Measurements from ENCODE around the gene GFOD1.

GFOD1 gene

DNA sequence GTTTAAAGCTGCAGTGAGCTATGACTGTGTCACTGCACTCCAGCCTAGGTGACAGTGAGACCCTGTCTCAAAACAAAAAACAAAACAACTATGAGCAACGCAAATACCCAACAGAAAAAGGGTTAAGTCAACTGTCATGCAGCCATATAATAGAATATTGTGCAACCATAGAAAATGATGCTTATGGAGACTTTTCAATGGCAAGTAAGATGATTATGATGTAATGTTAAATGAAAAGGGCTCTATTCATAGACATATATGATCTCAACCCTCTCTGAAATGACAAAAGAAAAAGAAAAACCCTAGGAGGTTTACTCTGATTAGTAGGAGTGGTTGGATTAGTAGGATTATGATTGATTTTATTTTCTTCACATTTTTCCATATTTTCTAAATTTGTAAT is 117.8 kb downstream of the GFOD1 start:
- no peak overlapping the region for H3K14ac ChIP-seq (ENCODE audit: low read length)
- H4K91ac ChIP-seq (ENCODE audit: low read depth, low read length, poor library complexity), result no peak overlapping the region
- no peak overlapping the region for H4K8ac ChIP-seq (ENCODE audit: low read depth, low read length)
- no peak overlapping the region for H3K4me3 ChIP-seq (ENCODE audit: low read length in 2 of 2)
- H2BK5ac ChIP-seq (ENCODE audit: low read length), result no peak overlapping the region
- no peak overlapping the region for H3K4me2 ChIP-seq (ENCODE audit: insufficient read depth, low read length, poor library complexity, severe bottlenecking)
- no peak overlapping the region for H2AFZ ChIP-seq (ENCODE audit: low read length)
- H3K4ac ChIP-seq (ENCODE audit: low read length), result no peak overlapping the region
- DNase-seq (ENCODE audit: low spot score), result no peak
- no peak overlapping the region for H2BK15ac ChIP-seq (ENCODE audit: low read length)
- no peak overlapping the region for H2BK120ac ChIP-seq (ENCODE audit: low read depth, low read length)
- no peak overlapping the region for H3K9ac ChIP-seq (ENCODE audit: low read depth, low read length, poor library complexity)
- H3K36me3 ChIP-seq (replicated peaks in 1 of 2; ENCODE audit: control insufficient read depth in 2 of 2, insufficient read depth in 2 of 2, low read length in 2 of 2), result no peaks in the 10 kb centered on the region
- H3K23ac ChIP-seq (ENCODE audit: low read depth, low read length, poor library complexity), result no peak overlapping the region
- peaks cover 0 to 2% of the 10 kb centered on the region in 2 donors for H3K9me3 ChIP-seq (replicated peaks in 1 of 2; ENCODE audit: control insufficient read depth in 2 of 2, insufficient read depth in 1 of 2, low read depth in 1 of 2, low read length in 2 of 2)
- no CpG with 5 or more reads among the region's 1 CpG for WGBS, 2 donors (ENCODE audit: extremely low coverage in 2 of 2, insufficient read length in 2 of 2, insufficient replicate concordance in 1 of 2)
- H2BK12ac ChIP-seq (ENCODE audit: low read length), result no peak overlapping the region
- peaks cover 2% of the 10 kb centered on the region for H3K79me1 ChIP-seq (ENCODE audit: low read depth, low read length)
- H3K4me1 ChIP-seq (ENCODE audit: control insufficient read depth in 2 of 2, insufficient read depth in 1 of 2, low read depth in 1 of 2, low read length in 2 of 2), result peaks cover 8 to 16% of the 10 kb centered on the region in 2 donors
- H3K27ac ChIP-seq (replicated peaks; ENCODE audit: low read length), result no peak overlapping the region
- no peaks in the 10 kb centered on the region for H3K27me3 ChIP-seq (ENCODE audit: control insufficient read depth in 3 of 3, insufficient read depth in 3 of 3, low read depth in 1 of 3, low read length in 3 of 3)
- H3K18ac ChIP-seq (ENCODE audit: low read length), result no peak overlapping the region
- no peak overlapping the region for H2AK5ac ChIP-seq (ENCODE audit: low read depth, low read length)

DNA sequence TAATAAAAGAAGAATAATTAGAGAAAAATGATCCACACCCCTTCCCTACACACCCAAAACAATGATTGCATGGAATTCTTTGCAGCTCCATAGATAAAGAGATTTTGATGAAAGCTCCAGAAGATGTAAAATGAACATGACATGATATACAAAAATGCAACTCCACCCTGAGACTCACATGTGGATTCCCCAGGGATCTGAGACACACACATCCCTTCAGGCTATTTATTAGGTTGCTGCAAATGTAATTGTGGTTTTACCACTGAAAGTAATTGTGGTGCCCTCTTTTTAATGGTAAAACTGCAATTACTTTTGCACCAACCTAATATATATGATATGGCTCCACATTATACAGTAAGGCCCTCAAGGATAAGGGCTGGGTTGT is 118.7 kb downstream of the GFOD1 start:
- no peak overlapping the region for H2BK15ac ChIP-seq (ENCODE audit: low read length)
- H2AFZ ChIP-seq (ENCODE audit: low read length), result no peak overlapping the region
- H3K27ac ChIP-seq (replicated peaks; ENCODE audit: low read length), result no peak overlapping the region
- H3K4me1 ChIP-seq (ENCODE audit: control insufficient read depth in 2 of 2, insufficient read depth in 1 of 2, low read depth in 1 of 2, low read length in 2 of 2), result peaks cover 8 to 17% of the 10 kb centered on the region in 2 donors
- no peak overlapping the region for H2BK12ac ChIP-seq (ENCODE audit: low read length)
- H3K79me1 ChIP-seq (ENCODE audit: low read depth, low read length), result peaks cover 2% of the 10 kb centered on the region
- H3K4ac ChIP-seq (ENCODE audit: low read length), result no peak overlapping the region
- no peak overlapping the region for H3K23ac ChIP-seq (ENCODE audit: low read depth, low read length, poor library complexity)
- H3K4me3 ChIP-seq (ENCODE audit: low read length in 2 of 2), result no peak overlapping the region
- H3K9ac ChIP-seq (ENCODE audit: low read depth, low read length, poor library complexity), result no peak overlapping the region
- H3K18ac ChIP-seq (ENCODE audit: low read length), result no peak overlapping the region
- H3K27me3 ChIP-seq (ENCODE audit: control insufficient read depth in 3 of 3, insufficient read depth in 3 of 3, low read depth in 1 of 3, low read length in 3 of 3), result no peaks in the 10 kb centered on the region
- peaks cover 0 to 2% of the 10 kb centered on the region in 2 donors for H3K9me3 ChIP-seq (replicated peaks in 1 of 2; ENCODE audit: control insufficient read depth in 2 of 2, insufficient read depth in 1 of 2, low read depth in 1 of 2, low read length in 2 of 2)
- no peak overlapping the region for H2AK5ac ChIP-seq (ENCODE audit: low read depth, low read length)
- no peak for DNase-seq (ENCODE audit: low spot score)
- no peak overlapping the region for H2BK120ac ChIP-seq (ENCODE audit: low read depth, low read length)
- no peak overlapping the region for H4K8ac ChIP-seq (ENCODE audit: low read depth, low read length)
- H3K14ac ChIP-seq (ENCODE audit: low read length), result no peak overlapping the region
- no peak overlapping the region for H2BK5ac ChIP-seq (ENCODE audit: low read length)
- H4K91ac ChIP-seq (ENCODE audit: low read depth, low read length, poor library complexity), result no peak overlapping the region
- no peak overlapping the region for H3K4me2 ChIP-seq (ENCODE audit: insufficient read depth, low read length, poor library complexity, severe bottlenecking)
- H3K36me3 ChIP-seq (replicated peaks in 1 of 2; ENCODE audit: control insufficient read depth in 2 of 2, insufficient read depth in 2 of 2, low read length in 2 of 2), result no peaks in the 10 kb centered on the region

DNA sequence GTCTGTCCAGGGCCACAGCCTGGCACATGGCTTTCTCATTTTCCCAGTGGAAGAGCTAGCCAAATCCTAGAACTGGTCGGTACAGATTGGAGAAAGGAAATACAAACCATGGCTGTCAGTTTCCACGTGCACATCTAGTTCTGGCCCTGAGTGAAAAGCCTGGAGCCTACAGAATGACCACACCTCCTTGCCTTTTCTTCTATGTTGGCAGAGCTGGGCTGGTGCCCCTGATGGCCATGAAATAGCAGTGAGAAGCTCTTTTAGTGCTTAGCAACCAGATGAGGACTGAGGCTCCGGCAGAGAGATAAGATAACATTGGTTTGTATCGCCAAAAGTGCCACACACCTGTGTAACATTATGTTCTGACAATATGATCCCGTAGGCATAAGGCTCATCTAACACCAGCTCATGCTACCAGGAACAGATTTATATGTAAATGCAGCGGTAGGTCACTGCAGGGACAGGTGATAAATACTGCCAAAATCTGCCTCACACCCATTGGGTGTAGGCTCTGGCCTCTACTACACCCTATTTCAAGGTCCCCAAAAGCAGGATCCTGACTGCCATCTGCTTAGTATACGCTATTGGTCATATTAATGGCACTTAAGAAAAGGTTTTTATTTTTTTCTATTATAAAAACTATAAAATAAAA is 119.2 kb downstream of the GFOD1 start:
- Histone ChIP-seq H3K4me1 (ENCODE audit: control insufficient read depth in 2 of 2, insufficient read depth in 1 of 2, low read depth in 1 of 2, low read length in 2 of 2) (peaks cover 8 to 17% of the 10 kb centered on the region in 2 donors), H4K91ac (ENCODE audit: low read depth, low read length, poor library complexity) (no peak overlapping the region), H3K9ac (ENCODE audit: low read depth, low read length, poor library complexity) (no peak overlapping the region), H3K4me2 (ENCODE audit: insufficient read depth, low read length, poor library complexity, severe bottlenecking) (no peak overlapping the region), H3K18ac (ENCODE audit: low read length) (no peak overlapping the region), H3K27me3 (ENCODE audit: control insufficient read depth in 3 of 3, insufficient read depth in 3 of 3, low read depth in 1 of 3, low read length in 3 of 3) (no peaks in the 10 kb centered on the region), H2BK5ac (ENCODE audit: low read length) (no peak overlapping the region), H2AK5ac (ENCODE audit: low read depth, low read length) (no peak overlapping the region), H2AFZ (ENCODE audit: low read length) (no peak overlapping the region), H3K4ac (ENCODE audit: low read length) (no peak overlapping the region), H3K23ac (ENCODE audit: low read depth, low read length, poor library complexity) (no peak overlapping the region), H3K79me1 (ENCODE audit: low read depth, low read length) (peaks cover 2% of the 10 kb centered on the region), H3K14ac (ENCODE audit: low read length) (no peak overlapping the region), H3K27ac (replicated peaks; ENCODE audit: low read length) (no peak overlapping the region), H3K36me3 (replicated peaks in 1 of 2; ENCODE audit: control insufficient read depth in 2 of 2, insufficient read depth in 2 of 2, low read length in 2 of 2) (no peaks in the 10 kb centered on the region), H2BK12ac (ENCODE audit: low read length) (no peak overlapping the region), H4K8ac (ENCODE audit: low read depth, low read length) (no peak overlapping the region), H3K4me3 (ENCODE audit: low read length in 2 of 2) (no peak overlapping the region), H3K9me3 (replicated peaks in 1 of 2; ENCODE audit: control insufficient read depth in 2 of 2, insufficient read depth in 1 of 2, low read depth in 1 of 2, low read length in 2 of 2) (peaks cover 0 to 2% of the 10 kb centered on the region in 2 donors), H2BK120ac (ENCODE audit: low read depth, low read length) (no peak overlapping the region), H2BK15ac (ENCODE audit: low read length) (no peak overlapping the region)
- WGBS, 2 donors (ENCODE audit: extremely low coverage in 2 of 2, insufficient read length in 2 of 2, insufficient replicate concordance in 1 of 2), result no CpG with 5 or more reads among the region's 7 CpGs
- DNase-seq (ENCODE audit: low spot score), result no peak

DNA sequence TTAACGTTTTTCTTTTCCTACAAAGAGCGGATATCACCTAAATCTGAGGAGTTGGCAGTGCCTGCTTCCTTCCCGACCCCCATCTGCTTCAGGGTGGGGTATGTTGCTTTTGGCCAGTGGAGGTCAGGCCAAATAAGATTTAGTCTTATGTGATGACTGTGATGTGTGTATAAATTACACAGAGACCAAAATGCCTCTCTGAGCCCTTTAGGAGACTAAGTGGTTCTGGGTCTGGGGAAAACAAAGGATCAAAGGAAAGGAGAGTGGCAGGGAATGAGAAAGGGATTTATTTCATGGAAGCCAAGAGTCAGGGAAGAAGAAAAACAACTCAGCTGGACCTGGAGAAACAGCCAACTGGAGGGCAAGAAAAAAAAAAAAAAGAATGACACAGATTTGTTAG is 120.0 kb downstream of the GFOD1 start:
- Histone ChIP-seq H4K8ac (ENCODE audit: low read depth, low read length) (no peak overlapping the region), H3K27me3 (ENCODE audit: control insufficient read depth in 3 of 3, insufficient read depth in 3 of 3, low read depth in 1 of 3, low read length in 3 of 3) (no peaks in the 10 kb centered on the region), H2BK120ac (ENCODE audit: low read depth, low read length) (no peak overlapping the region), H3K4me3 (ENCODE audit: low read length in 2 of 2) (no peak overlapping the region), H3K4ac (ENCODE audit: low read length) (no peak overlapping the region), H3K4me1 (ENCODE audit: control insufficient read depth in 2 of 2, insufficient read depth in 1 of 2, low read depth in 1 of 2, low read length in 2 of 2) (peaks cover 8 to 22% of the 10 kb centered on the region in 2 donors), H2BK15ac (ENCODE audit: low read length) (no peak overlapping the region), H2AFZ (ENCODE audit: low read length) (peak overlapping the region; percentile 51), H3K23ac (ENCODE audit: low read depth, low read length, poor library complexity) (no peak overlapping the region), H3K9me3 (replicated peaks in 1 of 2; ENCODE audit: control insufficient read depth in 2 of 2, insufficient read depth in 1 of 2, low read depth in 1 of 2, low read length in 2 of 2) (peaks cover 0 to 2% of the 10 kb centered on the region in 2 donors), H3K27ac (replicated peaks; ENCODE audit: low read length) (no peak overlapping the region), H3K4me2 (ENCODE audit: insufficient read depth, low read length, poor library complexity, severe bottlenecking) (no peak overlapping the region), H3K79me1 (ENCODE audit: low read depth, low read length) (peaks cover 2% of the 10 kb centered on the region), H4K91ac (ENCODE audit: low read depth, low read length, poor library complexity) (no peak overlapping the region), H2BK5ac (ENCODE audit: low read length) (no peak overlapping the region), H3K14ac (ENCODE audit: low read length) (no peak overlapping the region), H3K9ac (ENCODE audit: low read depth, low read length, poor library complexity) (no peak overlapping the region), H3K18ac (ENCODE audit: low read length) (no peak overlapping the region), H2BK12ac (ENCODE audit: low read length) (no peak overlapping the region), H2AK5ac (ENCODE audit: low read depth, low read length) (no peak overlapping the region), H3K36me3 (replicated peaks in 1 of 2; ENCODE audit: control insufficient read depth in 2 of 2, insufficient read depth in 2 of 2, low read length in 2 of 2) (no peaks in the 10 kb centered on the region)
- no CpG with 5 or more reads among the region's 3 CpGs for WGBS, 2 donors (ENCODE audit: extremely low coverage in 2 of 2, insufficient read length in 2 of 2, insufficient replicate concordance in 1 of 2)
- DNase-seq (ENCODE audit: low spot score), result peak; percentile 32

Data from neuronal stem cell (in vitro differentiated cells).